Right lobe of liver (tissue), 4 donors: ENCODE results near the gene GFRA1.

ENCODE experiments used
- POLR2A ChIP-seq: fragments of 450-650 bp; IDR thresholded peaks from one replicate; pipeline ENCODE4 v1.6.1; 2017; ENCODE audit warnings: antibody characterized with exemption, mild to moderate bottlenecking
- TF ChIP-seq, protein P1 (sequence below), 4 donors: fragments of 200-600 bp in 3 of 4; fragments of 450-650 bp in 1 of 4; IDR thresholded peaks; one replicate each; pipeline versions ENCODE4 v1.5.1 to v1.8.0; 2016 to 2022; ENCODE audit warnings: antibody characterized with exemption in 4 of 4, mild to moderate bottlenecking in 2 of 4
- donor health status: DM: no; HTN: no; CAD: no.
- donor health status: DM: no; HTN: no; CAD: no.
- donor health status: DM: no; HTN: yes; CAD: no.

DNA sequence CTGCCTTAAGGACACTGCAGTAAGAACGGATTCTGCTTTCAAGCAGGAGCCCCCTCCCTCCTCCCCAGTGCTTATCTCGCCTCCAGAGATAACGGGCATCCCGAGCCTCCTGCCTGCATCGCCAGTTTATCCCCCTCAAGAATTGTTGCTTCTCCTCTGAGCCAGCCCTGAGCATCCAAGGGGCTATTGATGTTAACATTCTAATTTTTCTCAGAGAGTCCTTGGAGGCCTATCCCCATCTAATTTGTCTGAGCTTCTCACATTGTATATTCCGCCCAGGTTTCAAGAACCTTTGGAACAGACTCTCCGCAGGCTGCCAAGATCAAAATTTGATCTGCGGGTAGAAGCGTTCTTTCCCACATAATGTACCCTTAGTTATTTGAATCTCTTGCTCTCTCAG, 180.0 kb downstream of the GFRA1 start:
- TF ChIP-seq POLR2A = no peak
- TF ChIP-seq, protein P1, sequence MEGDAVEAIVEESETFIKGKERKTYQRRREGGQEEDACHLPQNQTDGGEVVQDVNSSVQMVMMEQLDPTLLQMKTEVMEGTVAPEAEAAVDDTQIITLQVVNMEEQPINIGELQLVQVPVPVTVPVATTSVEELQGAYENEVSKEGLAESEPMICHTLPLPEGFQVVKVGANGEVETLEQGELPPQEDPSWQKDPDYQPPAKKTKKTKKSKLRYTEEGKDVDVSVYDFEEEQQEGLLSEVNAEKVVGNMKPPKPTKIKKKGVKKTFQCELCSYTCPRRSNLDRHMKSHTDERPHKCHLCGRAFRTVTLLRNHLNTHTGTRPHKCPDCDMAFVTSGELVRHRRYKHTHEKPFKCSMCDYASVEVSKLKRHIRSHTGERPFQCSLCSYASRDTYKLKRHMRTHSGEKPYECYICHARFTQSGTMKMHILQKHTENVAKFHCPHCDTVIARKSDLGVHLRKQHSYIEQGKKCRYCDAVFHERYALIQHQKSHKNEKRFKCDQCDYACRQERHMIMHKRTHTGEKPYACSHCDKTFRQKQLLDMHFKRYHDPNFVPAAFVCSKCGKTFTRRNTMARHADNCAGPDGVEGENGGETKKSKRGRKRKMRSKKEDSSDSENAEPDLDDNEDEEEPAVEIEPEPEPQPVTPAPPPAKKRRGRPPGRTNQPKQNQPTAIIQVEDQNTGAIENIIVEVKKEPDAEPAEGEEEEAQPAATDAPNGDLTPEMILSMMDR (IDR thresholded peaks at IDR 0.05) = no peak
